H1 (cell line): Measurements from ENCODE around the gene DHRS1. TPM values are rescaled to one million over a fixed set of nuclear protein-coding genes. Genes with fewer than 3 reads are reported as not detected.

Experiments
- CTCF ChIA-PET: fragments of 300-600 bp; sonication (Branson Sonifier 250); formaldehyde crosslinking; loops from one replicate; lab custom pipeline; 2021; ENCODE audit not compliant: partially characterized antibody; lab: Charles Lee
- POLR2A ChIA-PET: fragments of 300-600 bp; sonication (Branson Sonifier 250); formaldehyde crosslinking; loops from one replicate; lab custom pipeline; 2021; ENCODE audit warnings: inconsistent platforms; ENCODE audit not compliant: partially characterized antibody; lab: Charles Lee
- DNase-seq, 2 experiments: peaks; one replicate each; pipeline versions ENCODE4 v3.0.0 to v3.0.0-alpha.2; 2010 to 2022; ENCODE audit warnings: low spot score in 2 of 2, low read depth in 1 of 2, mixed read lengths in 1 of 2
- FAIRE-seq: peaks from 2 replicates; lab custom pipeline; 2011; peaks lifted over from hg19 to GRCh38; lab: Jason Lieb, UNC
- H2AFZ ChIP-seq: 2 replicates; pipeline ENCODE4 v1.8.1; 2012; ENCODE audit warnings: low read length, inconsistent platforms
- H2AK5ac ChIP-seq: 2 replicates; pipeline ENCODE4 v1.6.1; 2013; ENCODE audit warnings: low read depth, low read length
- H2BK120ac ChIP-seq: replicated peaks from 2 replicates; pipeline ENCODE3; 2013; ENCODE audit warnings: low read depth, low read length, inconsistent platforms
- H2BK12ac ChIP-seq: 2 replicates; pipeline ENCODE4 v1.6.1; 2013; ENCODE audit warnings: low read depth, low read length
- H2BK15ac ChIP-seq: 2 replicates; pipeline ENCODE4 v1.6.1; 2013; ENCODE audit warnings: low read length
- H2BK20ac ChIP-seq: 2 replicates; pipeline ENCODE4 v1.6.1; 2013; ENCODE audit warnings: low read length
- H2BK5ac ChIP-seq: 2 replicates; pipeline ENCODE4 v1.6.1; 2013; ENCODE audit warnings: low read depth, low read length
- H3K14ac ChIP-seq: 2 replicates; pipeline ENCODE4 v1.6.1; 2013; ENCODE audit warnings: inconsistent platforms; ENCODE audit not compliant: insufficient read length
- H3K18ac ChIP-seq: 2 replicates; pipeline ENCODE4 v1.6.1; 2013; ENCODE audit warnings: low read length; ENCODE audit errors: extremely low read depth
- H3K23ac ChIP-seq: 2 replicates; pipeline ENCODE4 v1.6.1; 2013; ENCODE audit warnings: inconsistent platforms; ENCODE audit not compliant: insufficient read length
- H3K23me2 ChIP-seq: 2 replicates; pipeline ENCODE4 v1.6.1; 2013; ENCODE audit warnings: low read depth, low read length
- H3K27ac ChIP-seq: 2 replicates; pipeline ENCODE4 v1.6.1; 2011; ENCODE audit warnings: low read depth, low read length, inconsistent platforms
- H3K27me3 ChIP-seq, 4 experiments: replicated peaks in 1 of 4; 1 replicate in 1 of 4; 2 replicates in 3 of 4; pipeline versions ENCODE4 v1.6.1 to v1.8.1; 2011 to 2013; ENCODE audit warnings: low read length in 3 of 4, mild to moderate bottlenecking in 3 of 4, inconsistent platforms in 2 of 4, mixed read lengths in 2 of 4, moderate library complexity in 1 of 4; ENCODE audit not compliant: control insufficient read depth in 3 of 4, insufficient read depth in 3 of 4; ENCODE audit errors: extremely low read depth in 1 of 4
- H3K36me3 ChIP-seq, 4 experiments: 2 replicates each; pipeline versions ENCODE4 v1.6.1 to v1.8.1; 2011 to 2013; ENCODE audit warnings: mild to moderate bottlenecking in 4 of 4, low read length in 3 of 4, moderate library complexity in 2 of 4, control low read depth in 1 of 4, inconsistent platforms in 1 of 4; ENCODE audit not compliant: insufficient read depth in 4 of 4, control insufficient read depth in 2 of 4
- H3K4ac ChIP-seq: replicated peaks from 2 replicates; pipeline ENCODE3; 2013; ENCODE audit warnings: low read length, low read depth, mixed read lengths, inconsistent platforms; ENCODE audit not compliant: insufficient read length
- H3K4me1 ChIP-seq, 4 experiments: replicated peaks in 1 of 4; 1 replicate in 1 of 4; 2 replicates in 3 of 4; pipeline versions ENCODE4 v1.6.1 to v1.8.1; 2011 to 2013; ENCODE audit warnings: low read length in 3 of 4, inconsistent platforms in 2 of 4, mixed read lengths in 1 of 4; ENCODE audit not compliant: insufficient read depth in 4 of 4, control insufficient read depth in 3 of 4
- H3K4me2 ChIP-seq, 2 experiments: 2 replicates each; pipeline versions ENCODE4 v1.6.1 to v1.8.1; 2011 to 2013; ENCODE audit warnings: low read depth in 2 of 2, low read length in 2 of 2, control low read depth in 1 of 2, inconsistent platforms in 1 of 2, mild to moderate bottlenecking in 1 of 2; ENCODE audit not compliant: insufficient read depth in 1 of 2
- H3K4me3 ChIP-seq, 4 experiments: fragments of 200-600, 300-600 bp in 1 of 4; sonication (generic), shearing (Covaris generic), sonication (Bioruptor Twin) in 1 of 4; 2 replicates each; pipeline versions ENCODE4 v1.5.1 to v1.8.1; 2011 to 2016; ENCODE audit warnings: low read length in 4 of 4, low read depth in 3 of 4, control low read depth in 2 of 4, inconsistent platforms in 2 of 4, mild to moderate bottlenecking in 2 of 4, mixed read lengths in 1 of 4, moderate library complexity in 1 of 4; ENCODE audit not compliant: insufficient read depth in 2 of 4; ENCODE audit errors: extremely low read depth in 1 of 4
- H3K56ac ChIP-seq: replicated peaks from 2 replicates; pipeline ENCODE3; 2013; ENCODE audit warnings: low read depth, mild to moderate bottlenecking, mixed read lengths, low read length, inconsistent platforms; ENCODE audit not compliant: insufficient read length
- H3K79me1 ChIP-seq: 2 replicates; pipeline ENCODE4 v1.6.1; 2013; ENCODE audit warnings: low read depth, low read length, control low read depth
- H3K79me2 ChIP-seq, 2 experiments: 2 replicates each; pipeline versions ENCODE4 v1.6.1 to v1.8.1; 2012 to 2013; ENCODE audit warnings: low read length in 2 of 2, mild to moderate bottlenecking in 2 of 2, inconsistent platforms in 1 of 2; ENCODE audit not compliant: insufficient read depth in 2 of 2, control insufficient read depth in 1 of 2
- H3K9ac ChIP-seq, 4 experiments: replicated peaks in 1 of 4; 1 replicate in 1 of 4; 2 replicates in 3 of 4; pipeline versions ENCODE4 v1.6.1 to v1.8.1; 2011 to 2013; ENCODE audit warnings: low read depth in 3 of 4, low read length in 3 of 4, control low read depth in 2 of 4, mild to moderate bottlenecking in 2 of 4, moderate library complexity in 2 of 4, inconsistent platforms in 1 of 4; ENCODE audit errors: extremely low read depth in 1 of 4
- H3K9me3 ChIP-seq, 2 experiments: 2 replicates each; pipeline versions ENCODE4 v1.6.1 to v1.8.1; 2012 to 2013; ENCODE audit warnings: mild to moderate bottlenecking in 2 of 2, moderate library complexity in 2 of 2, control low read depth in 1 of 2, inconsistent platforms in 1 of 2, low read depth in 1 of 2, low read length in 1 of 2, mixed read lengths in 1 of 2; ENCODE audit not compliant: insufficient read depth in 2 of 2
- H4K20me1 ChIP-seq, 2 experiments: replicated peaks in 1 of 2; 2 replicates each; pipeline versions ENCODE3 to v1.8.1; 2011 to 2013; ENCODE audit warnings: inconsistent platforms in 2 of 2, low read length in 2 of 2, mild to moderate bottlenecking in 1 of 2; ENCODE audit not compliant: insufficient read depth in 2 of 2, control insufficient read depth in 1 of 2
- H4K5ac ChIP-seq: 2 replicates; pipeline ENCODE4 v1.6.1; 2013; ENCODE audit warnings: low read length, low read depth, mixed read lengths, inconsistent platforms; ENCODE audit not compliant: insufficient read length
- H4K8ac ChIP-seq: 2 replicates; pipeline ENCODE4 v1.8.0; 2013; ENCODE audit warnings: mild to moderate bottlenecking, moderate library complexity, low read length, inconsistent platforms; ENCODE audit not compliant: insufficient read depth; ENCODE audit errors: extremely low read depth
- H4K91ac ChIP-seq: replicated peaks from 2 replicates; pipeline ENCODE3; 2013; ENCODE audit warnings: low read length, mixed read lengths, inconsistent platforms; ENCODE audit not compliant: insufficient read length
- ATF3 ChIP-seq: IDR thresholded peaks from 2 replicates; pipeline ENCODE4 v1.6.1; 2011; ENCODE audit warnings: low read depth, mild to moderate bottlenecking, low read length; ENCODE audit not compliant: insufficient read depth
- CBX5 ChIP-seq: fragments of 300-800, 300-1000 bp; sonication (generic); IDR thresholded peaks from 2 replicates; pipeline ENCODE4 v1.7.1; 2016; ENCODE audit warnings: antibody characterized with exemption, low read length, low read depth
- CBX8 ChIP-seq: fragments of 300-800, 300-1000 bp; sonication (generic); IDR thresholded peaks from 2 replicates; pipeline ENCODE4 v1.7.1; 2016; ENCODE audit warnings: low read depth, low read length, borderline replicate concordance
- EP300 ChIP-seq, 2 experiments: IDR thresholded peaks; 1 replicate in 1 of 2; 2 replicates in 1 of 2; pipeline ENCODE4 v1.6.1; 2011 to 2012; ENCODE audit warnings: low read depth in 2 of 2, low read length in 2 of 2, mild to moderate bottlenecking in 2 of 2, borderline replicate concordance in 1 of 2, inconsistent platforms in 1 of 2, moderate library complexity in 1 of 2
- HDAC6 ChIP-seq: IDR thresholded peaks from one replicate; pipeline ENCODE4 v1.7.1; 2012; ENCODE audit warnings: low read depth, mild to moderate bottlenecking, inconsistent platforms, low read length, moderate library complexity
- NRF1 ChIP-seq: IDR thresholded peaks from 2 replicates; pipeline ENCODE4 v1.6.1; 2011; ENCODE audit warnings: mild to moderate bottlenecking, low read depth, low read length, improper control_type of control experiment
- SP2 ChIP-seq: IDR thresholded peaks from 2 replicates; pipeline ENCODE4 v1.6.1; 2012; ENCODE audit warnings: mild to moderate bottlenecking, low read length, inconsistent platforms
- SRF ChIP-seq: IDR thresholded peaks from 2 replicates; pipeline ENCODE4 v1.6.1; 2011; ENCODE audit warnings: mild to moderate bottlenecking, low read depth, low read length, moderate library complexity
- WGBS, 2 experiments: shearing (Covaris generic) in 1 of 2; methylation state at CpG; one replicate each; pipeline versions ENCODE4 v1.1.6 to v1.1.7; 2013 to 2015; ENCODE audit warnings: low lambda C conversion rate in 2 of 2, mixed read lengths in 2 of 2, inconsistent platforms in 1 of 2, low coverage in 1 of 2, missing lambda C conversion rate in 1 of 2; ENCODE audit not compliant: insufficient replicate concordance in 2 of 2, insufficient coverage in 1 of 2, insufficient read length in 1 of 2; ENCODE audit errors: extremely low coverage in 1 of 2, missing lambda C conversion rate in 1 of 2; 5-methylcytosine and 5-hydroxymethylcytosine counted together
- polyA plus RNA-seq, 7 experiments: library from polyadenylated mRNA; depleted of rRNA in 3 of 7; stranded (reverse) in 5 of 7; unstranded in 2 of 7; fragments of >200 nt in 5 of 7; fragments of 200-250 nt in 2 of 7; gene quantifications; 1 replicate in 5 of 7; 2 replicates in 1 of 7; 4 replicates in 1 of 7; pipeline versions ENCODE4 v1.2.1 to v1.2.3, GENCODE V29; 2011 to 2013; ENCODE audit warnings: missing spikeins in 2 of 7, mixed read lengths in 2 of 7
- total RNA-seq: library from RNA; stranded (reverse); fragmentation: NEBNext Ultra II Directional; extraction: Animal tissue kit (Norgen Biotek cat#: 25700); gene quantifications from 2 replicates; pipeline ENCODE4 v1.2.1, GENCODE V29; 2021

Gene DHRS1
- total and polyA plus RNA-seq, 2 of the 8 experiments (the other 6 are each of a cell fraction or from before 2014, with no cell fraction given): 8.8 to 31.7 TPM

GRCh38 chr14:24309538-24310264 is 10.1 kb upstream of the DHRS1 start, which contains the start of gene LTB4R2:
LTB4R2 (plus strand) TSS chr14:24310140; CDS start chr14:24310665, 525 bp downstream.
- no peak within 1 kb of the TSS for H3K4me3 ChIP-seq
- H4K91ac ChIP-seq: no peak within 1 kb of the TSS
- H4K8ac ChIP-seq: no peak within 1 kb of the TSS
- no peak within 1 kb of the TSS for H3K4me2 ChIP-seq
- H3K27ac ChIP-seq: no peak within 1 kb of the TSS
- H3K27me3 ChIP-seq: no peaks in the 10 kb centered on the region
- H2AFZ ChIP-seq: no peak within 1 kb of the TSS
- peaks cover 1% of the 10 kb centered on the region; the same call in 1 of the 2 replicates for H3K23me2 ChIP-seq
- no peak within 1 kb of the TSS for H3K4ac ChIP-seq
- peaks cover 2 to 8% of the 10 kb centered on the region in 2 experiments for H4K20me1 ChIP-seq
- H3K9ac ChIP-seq: no peak within 1 kb of the TSS
- H3K14ac ChIP-seq: no peak within 1 kb of the TSS
- H2BK120ac ChIP-seq: no peak within 1 kb of the TSS
- H3K23ac ChIP-seq: no peak within 1 kb of the TSS
- H2BK12ac ChIP-seq: no peak within 1 kb of the TSS
- POLR2A ChIA-PET: interaction anchor here (1.0 to 5.1 kb wide), 5 partner anchors 9 to 131 kb away, joined by 3 to 35 read pairs (median 6); partner anchors contain the start of genes DHRS1 and NOP9
- H3K18ac ChIP-seq: no peak within 1 kb of the TSS
- H3K4me1 ChIP-seq: no peaks in the 10 kb centered on the region
- CTCF ChIA-PET: interaction anchor here (1.1 to 15.8 kb wide), 17 partner anchors 7 to 126 kb away, joined by 4 to 173 read pairs (median 24); partner anchors contain the start of genes ADCY4, CBLN3, DHRS1 and KHNYN
- no peaks in the 10 kb centered on the region for H3K9me3 ChIP-seq
- no peak within 1 kb of the TSS for H2BK20ac ChIP-seq
- H2BK5ac ChIP-seq: no peak within 1 kb of the TSS
- H4K5ac ChIP-seq: no peak within 1 kb of the TSS
- no peak for DNase-seq
- peaks cover 9 to 21% (median 14%) of the 10 kb centered on the region in 4 experiments; a peak in 5 of 8 replicates for H3K36me3 ChIP-seq
- H2AK5ac ChIP-seq: no peak within 1 kb of the TSS
- H2BK15ac ChIP-seq: no peak within 1 kb of the TSS
- H3K79me2 ChIP-seq: no peaks in the 10 kb centered on the region
- FAIRE-seq: no peak
- 87% methylated on average over 5 of the region's 5 CpGs; no CpG with 5 or more reads in 1 of the 2 experiments for WGBS, 2 experiments
- H3K56ac ChIP-seq: no peak within 1 kb of the TSS
- H3K79me1 ChIP-seq: no peaks in the 10 kb centered on the region
- TF ChIP-seq SRF: no peak
- TF ChIP-seq EP300 (IDR thresholded peaks at IDR 0.05; ENCODE audit: borderline replicate concordance in 1 of 2, low read depth in 2 of 2, low read length in 2 of 2): no peak
- TF ChIP-seq CBX5: no peak
- TF ChIP-seq HDAC6: no peak
- TF ChIP-seq ATF3: no peak
- TF ChIP-seq SP2: no peak
- no peak for TF ChIP-seq NRF1
- TF ChIP-seq CBX8: no peak
